RWPE2 (cell line): ENCODE results near the gene SKOR1.

Source experiments
- ATAC-seq: fragments of 200-7000 bp; cut with Tn5 transposase; 3 replicates; pipeline ENCODE4 v1.9.1; 2021; ENCODE audit warnings: low read depth
- DNase-seq: peaks from one replicate; pipeline ENCODE4 v3.0.0-alpha.2; 2020; ENCODE audit warnings: low spot score
- H3K27ac ChIP-seq: fragments of 450-650 bp; 2 replicates; pipeline ENCODE4 v1.5.1; 2017; ENCODE audit warnings: mild to moderate bottlenecking; ENCODE audit not compliant: poor library complexity, severe bottlenecking
- H3K27me3 ChIP-seq: fragments of 250-450 bp; sonication (Bioruptor Pico); 2 replicates; pipeline ENCODE4 v1.5.1; 2021; ENCODE audit warnings: mild to moderate bottlenecking, moderate library complexity; ENCODE audit not compliant: insufficient read depth, poor library complexity, severe bottlenecking
- H3K36me3 ChIP-seq: fragments of 250-450 bp; sonication (Bioruptor Pico); 2 replicates; pipeline ENCODE4 v1.5.1; 2020; ENCODE audit warnings: low read depth, mild to moderate bottlenecking, moderate library complexity
- H3K4me1 ChIP-seq: fragments of 250-450 bp; sonication (Bioruptor Pico); 2 replicates; pipeline ENCODE4 v1.5.1; 2021; ENCODE audit warnings: mild to moderate bottlenecking, moderate library complexity; ENCODE audit not compliant: insufficient read depth, poor library complexity, severe bottlenecking
- H3K4me3 ChIP-seq: fragments of 250-450 bp; sonication (Bioruptor Pico); 2 replicates; pipeline ENCODE4 v1.5.1; 2021; ENCODE audit warnings: mild to moderate bottlenecking, moderate library complexity; ENCODE audit not compliant: severe bottlenecking
- H3K9me3 ChIP-seq: fragments of 250-450 bp; sonication (Bioruptor Pico); 2 replicates; pipeline ENCODE4 v1.5.1; 2021; ENCODE audit warnings: mild to moderate bottlenecking, moderate library complexity; ENCODE audit not compliant: severe bottlenecking
- CTCF ChIP-seq: fragments of 450-650 bp; IDR thresholded peaks from one replicate; pipeline ENCODE4 v1.5.1; 2017; ENCODE audit warnings: mild to moderate bottlenecking, moderate library complexity; ENCODE audit not compliant: poor library complexity, severe bottlenecking

Gene SKOR1

GRCh38 chr15:67777773-67778172, 47.5 kb upstream of the SKOR1 start:
- DNase-seq (no peak), ATAC-seq (no peak)
- H3K9me3 ChIP-seq: no peaks in the 10 kb centered on the region
- no peak for TF ChIP-seq CTCF
- H3K27me3 ChIP-seq: no peaks in the 10 kb centered on the region
- no peak overlapping the region for H3K4me3 ChIP-seq
- H3K27ac ChIP-seq: no peak overlapping the region
- H3K4me1 ChIP-seq: no peaks in the 10 kb centered on the region
- no peaks in the 10 kb centered on the region for H3K36me3 ChIP-seq

GRCh38 chr15:67778968-67779548, 46.3 kb upstream of the SKOR1 start:
- no peaks in the 10 kb centered on the region for H3K9me3 ChIP-seq
- no peak for DNase-seq
- no peaks in the 10 kb centered on the region for H3K36me3 ChIP-seq
- no peak overlapping the region for H3K27ac ChIP-seq
- TF ChIP-seq CTCF: no peak
- H3K27me3 ChIP-seq: no peaks in the 10 kb centered on the region
- no peak overlapping the region for H3K4me3 ChIP-seq
- H3K4me1 ChIP-seq: no peaks in the 10 kb centered on the region
- ATAC-seq: no peak

- no peak for DNase-seq
- H3K27ac ChIP-seq: no peak overlapping the region
- no peak overlapping the region for H3K4me3 ChIP-seq
- no peaks in the 10 kb centered on the region for H3K36me3 ChIP-seq
- no peak for ATAC-seq
- no peaks in the 10 kb centered on the region for H3K9me3 ChIP-seq
- TF ChIP-seq CTCF: no peak
- H3K4me1 ChIP-seq: no peaks in the 10 kb centered on the region
- no peaks in the 10 kb centered on the region for H3K27me3 ChIP-seq
These were observed 45.7 kb upstream of the SKOR1 start for GRCh38 chr15:67779549-67780111.

GRCh38 chr15:67781061-67781460, 44.2 kb upstream of the SKOR1 start:
- Histone ChIP-seq H3K9me3 (no peaks in the 10 kb centered on the region), H3K4me3 (no peak overlapping the region), H3K27me3 (no peaks in the 10 kb centered on the region), H3K36me3 (no peaks in the 10 kb centered on the region), H3K27ac (no peak overlapping the region), H3K4me1 (no peaks in the 10 kb centered on the region)
- DNase-seq (no peak), ATAC-seq (no peak)
- no peak for TF ChIP-seq CTCF

- no peaks in the 10 kb centered on the region for H3K4me1 ChIP-seq
- no peak for DNase-seq
- TF ChIP-seq CTCF: no peak
- H3K4me3 ChIP-seq: no peak overlapping the region
- no peaks in the 10 kb centered on the region for H3K27me3 ChIP-seq
- H3K36me3 ChIP-seq: no peaks in the 10 kb centered on the region
- ATAC-seq: no peak
- no peaks in the 10 kb centered on the region for H3K9me3 ChIP-seq
- H3K27ac ChIP-seq: no peak overlapping the region
These were observed 43.2 kb upstream of the SKOR1 start for GRCh38 chr15:67781907-67782690.
